KMS-11 (cell line): ENCODE measurements around the gene SLC38A2.

Experiments
- H2AFZ ChIP-seq: fragments of 200-600 bp; sonication (generic); 2 replicates; pipeline ENCODE4 v1.6.1; 2016; ENCODE audit warnings: antibody characterized with exemption, mixed run types, low read depth
- H3K27ac ChIP-seq: fragments of 200-600 bp; sonication (generic); 2 replicates; pipeline ENCODE4 v1.6.1; 2016; ENCODE audit warnings: mild to moderate bottlenecking, mixed run types
- H3K27me3 ChIP-seq: fragments of 200-600 bp; sonication (generic); 2 replicates; pipeline ENCODE4 v1.6.1; 2017; ENCODE audit warnings: mild to moderate bottlenecking, low read depth, mixed run types, moderate library complexity; ENCODE audit not compliant: insufficient read depth
- H3K36me3 ChIP-seq: fragments of 200-600 bp; sonication (generic); 2 replicates; pipeline ENCODE4 v1.6.1; 2017; ENCODE audit warnings: mild to moderate bottlenecking, mixed run types; ENCODE audit not compliant: insufficient read depth
- H3K4me1 ChIP-seq: fragments of 200-600 bp; sonication (generic); 2 replicates; pipeline ENCODE4 v1.6.1; 2016; ENCODE audit warnings: mild to moderate bottlenecking, low read depth, mixed run types; ENCODE audit not compliant: poor library complexity, severe bottlenecking
- H3K4me2 ChIP-seq: fragments of 200-600 bp; sonication (generic); 2 replicates; pipeline ENCODE4 v1.7.0; 2016; ENCODE audit warnings: mild to moderate bottlenecking, mixed run types
- H3K4me3 ChIP-seq: fragments of 200-600 bp; sonication (generic); IDR thresholded peaks from 2 replicates; pipeline ENCODE4 v1.6.1; 2017; ENCODE audit warnings: low read depth, low read length, mixed read lengths; ENCODE audit not compliant: insufficient read depth
- H3K79me2 ChIP-seq: fragments of 200-600 bp; sonication (generic); 2 replicates; pipeline ENCODE4 v1.6.1; 2016; ENCODE audit warnings: low read depth, mixed run types; ENCODE audit not compliant: insufficient read depth
- H3K9ac ChIP-seq: fragments of 200-600 bp; sonication (generic); 2 replicates; pipeline ENCODE4 v1.6.1; 2016; ENCODE audit warnings: mild to moderate bottlenecking, mixed run types
- H4K20me1 ChIP-seq: fragments of 200-600 bp; sonication (generic); 2 replicates; pipeline ENCODE4 v1.6.1; 2016; ENCODE audit warnings: mild to moderate bottlenecking, mixed run types; ENCODE audit not compliant: insufficient read depth
- CTCF ChIP-seq: fragments of 200-600 bp; sonication (generic); conservative IDR thresholded peaks from 2 replicates; pipeline ENCODE4 v1.6.1; 2017; ENCODE audit warnings: low read depth, mild to moderate bottlenecking, antibody characterized with exemption, low read length, moderate library complexity, mixed read lengths

SLC38A2 gene

GRCh38 chr12:46382964-46383653 is 10.5 kb upstream of the SLC38A2 start:
- Histone ChIP-seq H3K4me3 (no peak overlapping the region), H4K20me1 (no peaks in the 10 kb centered on the region), H3K4me2 (peak overlapping the region; percentile 83), H3K27ac (peak overlapping the region; percentile 88), H2AFZ (peak overlapping the region; percentile 36), H3K79me2 (peaks cover 14% of the 10 kb centered on the region; the same call in 1 of the 2 replicates), H3K9ac (peak overlapping the region; percentile 89), H3K4me1 (peaks cover 51% of the 10 kb centered on the region), H3K27me3 (no peaks in the 10 kb centered on the region), H3K36me3 (no peaks in the 10 kb centered on the region)
- TF ChIP-seq CTCF: 0 out of 2 replicates have a peak, but pooled peaks have one; percentile 23

- H3K4me2 ChIP-seq: peak overlapping the region; percentile 58
- no peaks in the 10 kb centered on the region for H4K20me1 ChIP-seq
- peaks cover 14% of the 10 kb centered on the region; the same call in 1 of the 2 replicates for H3K79me2 ChIP-seq
- peaks cover 44% of the 10 kb centered on the region for H3K4me1 ChIP-seq
- no peaks in the 10 kb centered on the region for H3K27me3 ChIP-seq
- TF ChIP-seq CTCF: no peak
- peak overlapping the region; percentile 88 for H3K27ac ChIP-seq
- no peak overlapping the region for H3K4me3 ChIP-seq
- H3K9ac ChIP-seq: peak overlapping the region; percentile 89
- peak overlapping the region; percentile 36 for H2AFZ ChIP-seq
- H3K36me3 ChIP-seq: no peaks in the 10 kb centered on the region
Observed at GRCh38 chr12:46382408-46382963, 9.9 kb upstream of the SLC38A2 start.

- Histone ChIP-seq H3K9ac (no peak overlapping the region), H4K20me1 (no peaks in the 10 kb centered on the region), H3K4me2 (no peak overlapping the region), H3K27ac (no peak overlapping the region), H3K4me3 (no peak overlapping the region), H3K36me3 (no peaks in the 10 kb centered on the region), H3K4me1 (peaks cover 28% of the 10 kb centered on the region), H2AFZ (no peak overlapping the region), H3K79me2 (peaks cover 14% of the 10 kb centered on the region; the same call in 1 of the 2 replicates), H3K27me3 (no peaks in the 10 kb centered on the region)
- no peak for TF ChIP-seq CTCF
Observed at GRCh38 chr12:46380881-46381280, 8.3 kb upstream of the SLC38A2 start.

GRCh38 chr12:46380022-46380796 is 7.6 kb upstream of the SLC38A2 start:
- no peak for TF ChIP-seq CTCF
- Histone ChIP-seq H3K36me3 (no peaks in the 10 kb centered on the region), H3K4me2 (no peak overlapping the region), H3K27ac (no peak overlapping the region), H3K27me3 (no peaks in the 10 kb centered on the region), H3K4me3 (no peak overlapping the region), H2AFZ (no peak overlapping the region), H3K79me2 (peaks cover 10% of the 10 kb centered on the region; the same call in 1 of the 2 replicates), H3K4me1 (peaks cover 22% of the 10 kb centered on the region), H4K20me1 (no peaks in the 10 kb centered on the region), H3K9ac (no peak overlapping the region)
